Measurements from ENCODE around the gene TWIST2.

DNA sequence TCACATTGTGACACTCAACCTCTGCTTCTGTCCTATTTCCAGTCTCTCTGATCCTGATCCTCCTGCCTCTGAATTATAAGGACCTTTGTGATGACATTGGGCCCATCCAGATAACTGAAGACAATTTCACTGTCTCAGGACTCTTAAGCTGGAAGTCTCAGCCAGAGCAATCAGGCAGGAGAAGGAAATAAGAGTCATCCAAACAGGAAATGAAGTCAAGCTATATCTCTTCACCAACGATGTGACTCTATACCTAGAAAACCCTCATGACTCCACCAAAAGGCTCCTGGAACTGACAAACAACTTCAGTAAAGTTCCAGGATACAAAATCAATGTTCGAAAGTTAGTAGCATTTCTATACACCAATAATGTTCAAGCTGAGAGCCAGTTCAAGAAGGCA lies 29.3 kb upstream of the TWIST2 start:
- TF ChIP-seq, protein P1, sequence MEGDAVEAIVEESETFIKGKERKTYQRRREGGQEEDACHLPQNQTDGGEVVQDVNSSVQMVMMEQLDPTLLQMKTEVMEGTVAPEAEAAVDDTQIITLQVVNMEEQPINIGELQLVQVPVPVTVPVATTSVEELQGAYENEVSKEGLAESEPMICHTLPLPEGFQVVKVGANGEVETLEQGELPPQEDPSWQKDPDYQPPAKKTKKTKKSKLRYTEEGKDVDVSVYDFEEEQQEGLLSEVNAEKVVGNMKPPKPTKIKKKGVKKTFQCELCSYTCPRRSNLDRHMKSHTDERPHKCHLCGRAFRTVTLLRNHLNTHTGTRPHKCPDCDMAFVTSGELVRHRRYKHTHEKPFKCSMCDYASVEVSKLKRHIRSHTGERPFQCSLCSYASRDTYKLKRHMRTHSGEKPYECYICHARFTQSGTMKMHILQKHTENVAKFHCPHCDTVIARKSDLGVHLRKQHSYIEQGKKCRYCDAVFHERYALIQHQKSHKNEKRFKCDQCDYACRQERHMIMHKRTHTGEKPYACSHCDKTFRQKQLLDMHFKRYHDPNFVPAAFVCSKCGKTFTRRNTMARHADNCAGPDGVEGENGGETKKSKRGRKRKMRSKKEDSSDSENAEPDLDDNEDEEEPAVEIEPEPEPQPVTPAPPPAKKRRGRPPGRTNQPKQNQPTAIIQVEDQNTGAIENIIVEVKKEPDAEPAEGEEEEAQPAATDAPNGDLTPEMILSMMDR (IDR thresholded peaks at IDR 0.05; ENCODE audit: low read length): no peak
- TF ChIP-seq EZH2 (IDR thresholded peaks at IDR 0.05; ENCODE audit: borderline replicate concordance, low read length): no peak

Measured in OCI-LY1 (cell line).